NCI-H128 (cell line): ENCODE results near the gene APOE.
"Not testable (repeated sequence)": the region's sequence is repeated elsewhere in the genome, so short reads cannot be mapped to it uniquely, and the experiment has no call there.

Experiments used
- DNase-seq: peaks from one replicate; lab custom pipeline; 2025; ENCODE audit not compliant: unreplicated experiment; lab: John Stamatoyannopoulos, UW

The APOE gene

DNA sequence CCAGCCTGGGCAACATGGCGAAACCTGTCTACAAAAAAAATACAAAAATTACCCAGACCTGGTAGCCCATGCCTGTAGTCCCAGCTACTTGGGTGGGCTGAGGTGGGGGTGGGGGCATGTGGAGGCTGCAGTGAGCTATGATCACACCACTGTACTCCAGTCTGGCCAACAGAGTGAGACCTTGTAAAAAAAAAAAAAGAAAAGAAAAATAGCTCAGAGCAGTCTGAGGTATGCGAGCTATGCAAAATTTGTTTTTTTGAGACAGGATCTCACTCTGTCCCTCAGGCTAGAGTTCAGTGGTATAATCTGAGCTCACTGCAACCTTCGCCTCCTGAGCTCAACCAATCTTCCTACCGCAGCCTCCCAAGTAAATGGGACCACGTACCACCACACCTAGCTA, 21.7 kb upstream of the APOE start:
- DNase-seq, result no peak

DNA sequence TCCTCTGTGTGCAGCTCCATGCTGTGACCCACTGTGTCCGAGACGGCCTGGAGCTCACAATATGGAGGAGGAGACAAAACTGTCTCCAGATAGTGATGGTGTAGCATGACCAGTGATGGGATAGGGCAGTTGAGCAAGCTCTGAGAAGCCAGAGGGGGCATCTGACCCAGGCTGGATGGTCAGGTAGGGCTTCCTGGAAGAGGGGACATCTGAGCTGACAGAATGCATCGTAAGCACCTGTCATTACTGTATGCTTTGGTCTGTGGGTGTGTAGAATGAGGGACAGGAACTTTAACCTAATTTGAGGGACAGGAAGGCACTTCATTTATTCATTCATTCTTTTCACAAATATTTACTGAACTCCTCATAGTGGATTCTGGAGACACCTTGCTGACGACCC, 21.0 kb upstream of the APOE start:
- DNase-seq, result no peak

DNA sequence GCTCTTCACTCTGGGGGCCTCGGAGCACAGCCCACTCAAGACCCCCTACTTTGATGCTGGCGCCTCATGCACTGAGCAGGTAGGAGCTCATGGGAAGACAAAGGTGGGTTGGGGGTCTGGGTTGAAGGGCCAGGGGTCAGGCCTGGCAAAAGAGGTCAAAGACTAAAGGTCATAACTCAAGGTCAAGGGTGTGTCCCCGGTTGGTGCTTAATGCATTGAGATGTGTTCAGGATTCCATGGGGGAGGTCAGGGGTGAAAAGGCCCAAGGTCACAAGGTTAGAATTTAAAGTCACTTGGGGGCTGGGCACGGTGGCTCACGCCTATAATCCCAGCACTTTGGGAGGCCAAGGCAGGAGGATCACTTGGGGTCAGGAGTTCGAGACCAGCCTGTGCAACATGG, 19.5 kb upstream of the APOE start:
- DNase-seq, result no peak

DNA sequence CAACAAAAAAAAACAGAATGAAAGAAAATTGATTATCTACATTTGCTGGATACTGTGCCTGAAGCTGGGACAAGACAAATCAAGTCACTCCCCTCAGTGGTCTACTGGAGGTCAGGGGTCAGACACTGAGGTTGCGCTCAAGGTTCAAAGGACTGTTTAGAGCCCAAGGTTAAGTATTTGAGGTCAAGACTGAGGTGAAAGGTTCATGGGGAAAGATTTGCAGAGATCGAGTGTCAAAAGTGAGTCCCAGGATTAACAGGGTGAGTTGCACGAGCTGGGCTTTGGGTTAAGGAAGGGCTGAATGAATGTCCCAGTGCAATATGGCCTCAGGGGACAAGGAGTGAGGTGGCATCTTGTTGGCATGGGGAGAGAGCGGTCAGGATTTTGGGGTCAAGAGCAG, 17.9 kb upstream of the APOE start:
- no peak for DNase-seq

DNA sequence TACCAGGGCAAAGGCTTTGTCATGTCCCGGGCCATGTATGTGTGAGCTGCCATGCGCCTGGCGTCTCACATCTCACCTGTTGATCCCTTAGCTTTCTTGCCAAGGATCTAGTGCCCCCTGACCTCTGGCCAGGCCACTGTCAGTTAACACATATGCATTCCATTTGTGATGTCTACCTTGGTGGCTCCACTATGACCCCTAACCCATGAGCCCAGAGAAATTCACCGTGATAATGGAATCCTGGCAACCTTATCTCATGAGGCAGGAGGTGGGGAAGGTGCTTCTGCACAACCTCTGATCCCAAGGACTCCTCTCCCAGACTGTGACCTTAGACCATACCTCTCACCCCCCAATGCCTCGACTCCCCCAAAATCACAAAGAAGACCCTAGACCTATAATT, 17.3 kb upstream of the APOE start:
- DNase-seq, result not testable (repeated sequence)

DNA sequence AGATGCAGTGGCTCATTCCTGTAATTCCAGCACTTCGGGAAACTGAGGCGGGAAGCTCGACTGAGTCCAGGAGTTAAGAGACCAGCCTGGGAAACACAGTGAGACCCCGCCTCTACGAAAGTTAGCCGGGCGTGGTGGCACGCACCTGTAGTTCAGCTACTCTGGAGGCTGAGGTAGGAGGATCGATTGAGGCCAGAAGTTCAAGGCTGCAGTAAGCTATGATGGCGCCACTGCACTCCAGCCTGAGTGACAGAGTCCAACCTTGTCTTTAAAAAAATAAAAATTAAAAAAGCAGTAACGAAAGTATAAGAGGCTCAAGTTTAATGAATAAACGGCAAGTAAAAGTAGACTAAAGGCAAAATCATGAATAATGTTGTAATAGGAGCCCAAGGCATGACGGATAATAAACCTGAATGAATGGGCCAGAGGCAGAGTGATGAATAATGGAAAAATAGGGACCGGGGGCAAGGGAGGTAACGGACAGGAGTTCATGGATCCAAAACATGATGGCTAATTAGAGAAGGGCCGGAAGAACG, 15.7 kb upstream of the APOE start:
- DNase-seq, result no peak

DNA sequence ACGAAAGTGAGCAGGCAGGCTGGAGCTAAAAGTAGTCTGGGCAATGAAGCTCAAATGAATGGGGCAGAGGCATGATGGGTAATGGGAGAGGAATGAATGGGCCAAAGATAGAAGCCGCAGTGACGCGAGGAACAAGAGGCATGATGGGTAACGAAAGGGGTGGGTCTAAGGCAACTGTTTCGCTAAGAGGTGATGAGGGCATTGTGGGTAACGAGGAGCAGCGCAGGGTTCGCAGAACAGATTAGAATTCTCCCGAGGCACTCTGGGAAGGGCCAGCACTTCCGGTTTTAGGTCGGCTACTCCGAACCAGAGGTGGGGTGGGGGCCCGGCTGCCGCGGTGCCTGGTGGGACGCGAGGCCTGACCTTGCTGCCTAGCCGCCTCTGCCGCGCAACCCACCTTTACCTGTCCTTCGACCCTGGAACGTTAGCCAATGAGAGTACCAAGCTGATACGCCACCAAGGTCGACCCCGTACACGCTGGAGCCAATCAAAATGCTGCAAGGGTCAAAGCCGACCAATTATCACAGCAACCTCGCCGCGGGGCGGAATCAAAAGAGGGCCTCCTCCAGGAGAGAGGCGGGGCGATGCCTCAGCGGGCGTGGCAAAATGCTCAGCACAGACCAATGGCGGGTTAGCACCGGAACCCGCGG, 15.1 kb upstream of the APOE start:
- peak; percentile 100 for DNase-seq

DNA sequence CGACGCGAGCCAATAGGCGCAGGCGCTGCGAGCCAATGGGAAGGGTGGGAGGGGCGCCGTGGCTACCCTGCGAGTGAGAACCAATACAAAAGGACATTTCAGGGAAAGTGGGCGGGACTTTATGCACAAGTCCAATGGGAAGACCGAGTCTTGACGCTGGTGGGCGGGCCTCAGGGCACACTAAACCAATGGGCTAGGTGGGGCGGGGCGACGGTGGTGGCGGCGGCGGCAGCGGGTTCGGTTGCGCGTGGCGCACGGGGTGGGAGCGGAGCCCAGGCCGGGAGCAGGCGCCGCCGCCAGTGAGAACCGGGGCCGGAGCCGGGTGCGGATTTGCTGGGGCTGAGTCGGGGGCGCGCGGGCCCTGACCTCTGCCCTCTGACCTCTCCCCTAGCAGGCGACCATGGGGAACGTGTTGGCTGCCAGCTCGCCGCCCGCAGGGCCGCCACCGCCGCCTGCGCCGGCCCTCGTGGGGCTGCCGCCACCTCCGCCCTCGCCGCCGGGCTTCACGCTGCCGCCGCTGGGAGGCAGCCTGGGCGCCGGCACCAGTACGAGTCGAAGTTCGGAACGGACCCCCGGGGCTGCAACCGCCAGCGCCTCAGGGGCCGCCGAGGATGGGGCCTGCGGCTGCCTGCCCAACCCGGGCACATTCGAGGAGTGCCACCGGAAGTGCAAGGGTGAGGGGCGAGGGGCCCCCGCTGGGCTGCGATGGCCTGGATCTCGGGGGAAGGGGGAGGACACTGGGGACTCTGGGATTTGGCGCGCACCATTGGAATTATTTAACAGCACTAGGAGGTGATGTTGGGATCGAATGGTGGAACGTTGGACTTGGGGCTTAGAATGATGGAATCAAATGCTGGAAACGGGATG, 14.3 kb upstream of the APOE start, which contains the start of gene TOMM40:
Gene TOMM40 (plus strand): TSS at position 239 of the 867 bp plus-strand sequence. CDS start 162 bp downstream, at position 401.
- no peak for DNase-seq

DNA sequence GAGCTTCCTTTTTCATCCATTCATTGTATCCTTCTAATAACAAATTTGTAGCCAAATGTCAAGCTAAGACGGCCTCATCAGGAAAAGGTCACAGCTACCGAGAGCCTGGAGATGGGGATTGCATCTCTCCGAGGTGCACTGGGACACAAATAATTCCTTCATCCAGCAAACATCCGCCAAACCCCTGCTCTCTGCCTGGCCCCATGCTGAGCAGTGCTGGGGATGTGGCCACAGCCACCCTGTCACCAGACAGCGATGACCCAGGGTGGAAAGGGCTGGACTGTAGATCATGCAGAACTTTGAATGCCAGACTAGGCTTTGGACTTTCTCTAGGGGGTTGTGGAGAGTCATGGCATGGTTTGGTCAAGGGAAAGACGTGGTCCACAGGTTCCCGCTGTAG, 12.7 kb upstream of the APOE start:
- DNase-seq, result no peak

DNA sequence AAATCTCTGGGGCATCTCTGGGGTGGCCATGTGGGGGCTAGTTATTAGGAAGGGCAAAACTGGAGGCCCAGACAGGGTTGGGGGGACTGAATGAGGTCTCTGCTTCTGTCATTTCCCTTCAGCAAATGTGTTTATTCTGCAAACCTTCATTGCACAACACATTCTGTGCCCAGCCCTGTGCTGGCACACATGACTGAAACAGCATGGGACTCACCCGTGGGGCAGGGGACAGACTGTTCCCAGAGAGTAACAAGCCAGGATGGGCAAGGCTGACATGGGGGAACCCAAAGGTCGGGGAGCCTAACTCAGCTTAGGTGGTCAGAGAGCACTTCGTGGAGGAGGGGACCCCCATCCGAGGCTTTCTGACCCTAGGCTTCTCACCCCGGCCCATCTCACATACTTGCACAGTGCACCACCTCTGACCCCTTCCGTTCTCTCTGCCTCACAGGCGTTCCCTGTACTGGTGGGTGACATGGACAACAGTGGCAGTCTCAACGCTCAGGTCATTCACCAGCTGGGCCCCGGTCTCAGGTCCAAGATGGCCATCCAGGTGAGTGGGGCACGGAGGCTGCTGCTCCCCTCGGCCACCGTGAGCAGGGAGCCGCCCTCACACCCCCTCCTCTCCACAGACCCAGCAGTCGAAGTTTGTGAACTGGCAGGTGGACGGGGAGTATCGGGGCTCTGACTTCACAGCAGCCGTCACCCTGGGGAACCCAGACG, 12.1 kb upstream of the APOE start:
- DNase-seq, result no peak

DNA sequence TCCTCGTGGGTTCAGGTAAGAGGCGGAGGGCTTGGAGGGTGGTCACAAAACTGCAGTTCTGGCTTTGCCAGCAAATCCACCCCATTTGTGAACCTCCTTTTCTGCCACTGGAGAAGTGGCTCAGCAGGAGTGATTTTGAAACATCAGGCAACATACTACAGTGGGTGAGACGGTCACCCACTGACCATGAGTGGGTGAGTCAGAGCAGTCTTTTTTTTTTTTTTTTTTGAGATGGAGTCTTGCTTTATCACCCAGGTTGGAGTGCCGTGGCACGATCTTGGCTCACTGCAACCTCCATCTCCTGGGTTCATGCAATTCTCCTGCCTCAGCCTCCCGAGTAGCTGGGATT, 11.6 kb upstream of the APOE start:
- DNase-seq, result no peak

DNA sequence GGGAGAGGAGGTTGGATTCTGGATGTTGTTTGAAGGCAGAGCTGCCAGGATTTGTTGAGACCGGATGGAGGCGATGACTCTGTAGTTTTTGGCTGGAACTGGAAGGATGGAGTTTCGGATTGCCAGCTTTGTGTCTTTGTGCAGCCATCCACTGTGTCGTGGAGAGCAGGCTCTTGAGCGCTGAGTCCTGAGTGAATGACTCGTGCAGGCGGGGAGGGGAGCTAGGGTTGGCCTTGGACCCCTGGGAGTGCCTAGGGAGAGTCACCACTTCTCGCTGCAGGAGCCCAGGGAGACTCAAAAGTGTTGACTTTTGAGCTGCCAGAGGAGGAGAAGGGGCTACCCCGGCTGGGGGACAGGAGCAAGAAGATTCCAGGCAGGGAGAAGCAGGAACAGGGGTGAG, 10.7 kb upstream of the APOE start:
- no peak for DNase-seq

DNA sequence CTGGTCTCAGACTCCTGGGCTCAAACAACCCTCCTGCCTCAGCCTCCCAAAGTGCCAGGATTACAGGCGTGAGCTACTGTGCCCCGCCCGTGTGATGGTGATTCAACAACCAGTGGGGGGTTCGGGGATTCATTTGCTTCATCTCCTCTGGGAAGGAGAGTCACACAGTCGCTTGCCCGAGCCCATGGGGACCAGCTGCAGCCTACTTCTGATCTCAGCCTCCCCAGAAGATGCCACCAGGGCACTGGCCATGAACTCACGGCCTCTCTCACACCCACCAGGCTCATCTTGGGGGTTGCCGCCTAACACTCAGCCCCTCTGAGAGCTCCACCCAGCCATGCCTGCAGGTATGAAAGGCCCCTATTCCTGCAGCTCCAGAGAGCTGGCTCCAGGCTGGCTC, 7.8 kb upstream of the APOE start:
- no peak for DNase-seq

DNA sequence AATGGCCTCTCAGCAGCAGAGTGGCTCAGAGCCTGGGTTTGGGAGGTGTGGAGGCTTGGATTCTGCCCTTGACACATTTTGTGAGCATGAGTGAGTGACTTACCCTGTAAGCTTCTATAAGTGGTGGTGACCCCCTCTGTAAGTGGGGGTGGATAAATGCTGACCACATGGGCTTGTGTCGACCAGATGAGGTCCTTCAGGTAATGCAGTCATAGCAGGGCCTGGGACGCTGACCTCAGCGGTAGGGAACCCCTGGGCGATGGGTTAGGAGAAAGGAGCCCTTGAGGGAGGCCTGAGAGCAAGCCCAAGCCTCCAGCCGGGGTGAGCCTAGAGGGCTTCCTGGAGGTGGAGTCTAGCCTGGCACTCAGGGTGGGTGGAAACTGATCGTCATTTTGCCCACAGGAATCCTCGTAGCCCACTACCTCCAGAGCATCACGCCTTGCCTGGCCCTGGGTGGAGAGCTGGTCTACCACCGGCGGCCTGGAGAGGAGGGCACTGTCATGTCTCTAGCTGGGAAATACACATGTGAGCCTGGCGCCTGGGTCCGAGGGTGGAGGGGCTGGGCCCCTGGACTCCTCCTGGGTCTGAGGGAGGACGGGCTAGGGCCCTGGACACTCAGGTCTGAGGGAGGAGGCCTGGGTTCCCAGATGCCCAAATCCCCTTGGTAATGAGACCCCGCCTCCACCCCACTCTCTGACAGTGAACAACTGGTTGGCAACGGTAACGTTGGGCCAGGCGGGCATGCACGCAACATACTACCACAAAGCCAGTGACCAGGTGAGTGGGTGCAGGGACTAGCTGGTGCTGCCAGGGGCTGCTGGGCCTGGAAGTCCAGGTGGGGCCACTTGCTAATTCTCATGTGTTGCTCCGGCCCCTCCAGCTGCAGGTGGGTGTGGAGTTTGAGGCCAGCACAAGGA, 5.0 kb upstream of the APOE start:
- DNase-seq, result no peak

DNA sequence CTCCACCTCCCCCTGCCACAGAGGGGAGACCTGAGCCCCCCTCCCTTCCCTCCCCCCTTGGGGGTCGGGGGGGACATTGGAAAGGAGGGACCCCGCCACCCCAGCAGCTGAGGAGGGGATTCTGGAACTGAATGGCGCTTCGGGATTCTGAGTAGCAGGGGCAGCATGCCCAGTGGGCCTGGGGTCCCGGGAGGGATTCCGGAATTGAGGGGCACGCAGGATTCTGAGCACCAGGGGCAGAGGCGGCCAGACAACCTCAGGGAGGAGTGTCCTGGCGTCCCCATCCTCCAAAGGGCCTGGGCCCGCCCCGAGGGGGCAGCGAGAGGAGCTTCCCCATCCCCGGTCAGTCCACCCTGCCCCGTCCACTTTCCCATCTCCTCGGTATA, 2.4 kb upstream of the APOE start:
- no peak for DNase-seq

DNA sequence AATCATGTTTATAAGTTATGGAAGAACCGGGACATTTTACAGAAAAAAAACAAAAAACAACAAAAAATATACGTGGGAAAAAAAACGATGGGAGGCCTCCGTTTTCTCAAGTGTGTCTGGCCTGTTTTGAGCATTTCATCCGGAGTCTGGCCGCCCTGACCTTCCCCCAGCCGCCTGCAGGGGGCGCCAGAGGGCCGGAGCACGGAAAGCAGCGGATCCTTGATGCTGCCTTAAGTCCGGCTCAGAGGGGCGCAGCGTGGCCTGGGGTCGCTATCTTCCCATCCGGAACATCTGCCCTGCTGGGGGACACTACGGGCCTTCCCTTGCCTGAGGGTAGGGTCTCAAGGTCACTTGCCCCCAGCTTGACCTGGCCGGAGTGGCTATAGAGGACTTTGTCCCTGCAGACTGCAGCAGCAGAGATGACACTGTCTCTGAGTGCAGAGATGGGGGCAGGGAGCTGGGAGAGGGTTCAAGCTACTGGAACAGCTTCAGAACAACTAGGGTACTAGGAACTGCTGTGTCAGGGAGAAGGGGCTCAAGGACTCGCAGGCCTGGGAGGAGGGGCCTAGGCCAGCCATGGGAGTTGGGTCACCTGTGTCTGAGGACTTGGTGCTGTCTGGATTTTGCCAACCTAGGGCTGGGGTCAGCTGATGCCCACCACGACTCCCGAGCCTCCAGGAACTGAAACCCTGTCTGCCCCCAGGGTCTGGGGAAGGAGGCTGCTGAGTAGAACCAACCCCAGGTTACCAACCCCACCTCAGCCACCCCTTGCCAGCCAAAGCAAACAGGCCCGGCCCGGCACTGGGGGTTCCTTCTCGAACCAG, 1.8 kb upstream of the APOE start:
- DNase-seq, result no peak

DNA sequence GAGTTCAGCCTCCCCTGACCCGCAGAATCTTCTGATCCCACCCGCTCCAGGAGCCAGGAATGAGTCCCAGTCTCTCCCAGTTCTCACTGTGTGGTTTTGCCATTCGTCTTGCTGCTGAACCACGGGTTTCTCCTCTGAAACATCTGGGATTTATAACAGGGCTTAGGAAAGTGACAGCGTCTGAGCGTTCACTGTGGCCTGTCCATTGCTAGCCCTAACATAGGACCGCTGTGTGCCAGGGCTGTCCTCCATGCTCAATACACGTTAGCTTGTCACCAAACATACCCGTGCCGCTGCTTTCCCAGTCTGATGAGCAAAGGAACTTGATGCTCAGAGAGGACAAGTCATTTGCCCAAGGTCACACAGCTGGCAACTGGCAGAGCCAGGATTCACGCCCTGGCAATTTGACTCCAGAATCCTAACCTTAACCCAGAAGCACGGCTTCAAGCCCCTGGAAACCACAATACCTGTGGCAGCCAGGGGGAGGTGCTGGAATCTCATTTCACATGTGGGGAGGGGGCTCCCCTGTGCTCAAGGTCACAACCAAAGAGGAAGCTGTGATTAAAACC, 1.1 kb upstream of the APOE start:
- no peak for DNase-seq

DNA sequence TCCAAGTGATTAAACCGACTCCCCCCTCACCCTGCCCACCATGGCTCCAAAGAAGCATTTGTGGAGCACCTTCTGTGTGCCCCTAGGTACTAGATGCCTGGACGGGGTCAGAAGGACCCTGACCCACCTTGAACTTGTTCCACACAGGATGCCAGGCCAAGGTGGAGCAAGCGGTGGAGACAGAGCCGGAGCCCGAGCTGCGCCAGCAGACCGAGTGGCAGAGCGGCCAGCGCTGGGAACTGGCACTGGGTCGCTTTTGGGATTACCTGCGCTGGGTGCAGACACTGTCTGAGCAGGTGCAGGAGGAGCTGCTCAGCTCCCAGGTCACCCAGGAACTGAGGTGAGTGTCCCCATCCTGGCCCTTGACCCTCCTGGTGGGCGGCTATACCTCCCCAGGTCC, 2.0 kb downstream of the APOE start:
- no peak for DNase-seq

DNA sequence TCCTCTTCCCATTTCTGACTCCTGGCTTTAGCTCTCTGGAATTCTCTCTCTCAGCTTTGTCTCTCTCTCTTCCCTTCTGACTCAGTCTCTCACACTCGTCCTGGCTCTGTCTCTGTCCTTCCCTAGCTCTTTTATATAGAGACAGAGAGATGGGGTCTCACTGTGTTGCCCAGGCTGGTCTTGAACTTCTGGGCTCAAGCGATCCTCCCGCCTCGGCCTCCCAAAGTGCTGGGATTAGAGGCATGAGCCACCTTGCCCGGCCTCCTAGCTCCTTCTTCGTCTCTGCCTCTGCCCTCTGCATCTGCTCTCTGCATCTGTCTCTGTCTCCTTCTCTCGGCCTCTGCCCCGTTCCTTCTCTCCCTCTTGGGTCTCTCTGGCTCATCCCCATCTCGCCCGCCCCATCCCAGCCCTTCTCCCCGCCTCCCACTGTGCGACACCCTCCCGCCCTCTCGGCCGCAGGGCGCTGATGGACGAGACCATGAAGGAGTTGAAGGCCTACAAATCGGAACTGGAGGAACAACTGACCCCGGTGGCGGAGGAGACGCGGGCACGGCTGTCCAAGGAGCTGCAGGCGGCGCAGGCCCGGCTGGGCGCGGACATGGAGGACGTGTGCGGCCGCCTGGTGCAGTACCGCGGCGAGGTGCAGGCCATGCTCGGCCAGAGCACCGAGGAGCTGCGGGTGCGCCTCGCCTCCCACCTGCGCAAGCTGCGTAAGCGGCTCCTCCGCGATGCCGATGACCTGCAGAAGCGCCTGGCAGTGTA, 2.7 kb downstream of the APOE start:
- DNase-seq, result no peak
